Duodenal mucosa (tissue), 2 donors: ENCODE data around the gene LRRTM4.
"Not testable (repeated sequence)": the region's sequence is repeated elsewhere in the genome, so short reads cannot be mapped to it uniquely, and the experiment has no call there.

Source experiments
- H3K27ac ChIP-seq: one replicate; pipeline ENCODE4 v1.7.0; 2013; ENCODE audit warnings: low read depth, low read length
- H3K27me3 ChIP-seq, 2 donors: one replicate each; pipeline ENCODE4 v1.7.0; 2013; ENCODE audit warnings: low read length in 2 of 2, control low read depth in 1 of 2; ENCODE audit not compliant: insufficient read depth in 2 of 2, control insufficient read depth in 1 of 2
- H3K36me3 ChIP-seq, 2 donors: one replicate each; pipeline ENCODE4 v1.7.0; 2013; ENCODE audit warnings: low read length in 2 of 2, control low read depth in 1 of 2; ENCODE audit not compliant: insufficient read depth in 2 of 2, control insufficient read depth in 1 of 2
- H3K4me1 ChIP-seq, 2 donors: one replicate each; pipeline ENCODE4 v1.7.0; 2013; ENCODE audit warnings: low read length in 2 of 2, control low read depth in 1 of 2; ENCODE audit not compliant: insufficient read depth in 2 of 2, control insufficient read depth in 1 of 2
- H3K4me3 ChIP-seq, 2 donors: one replicate each; pipeline ENCODE4 v1.7.0; 2013; ENCODE audit warnings: low read length in 2 of 2, low read depth in 1 of 2
- H3K9ac ChIP-seq, 2 donors: one replicate each; pipeline ENCODE4 v1.7.0; 2013; ENCODE audit warnings: low read length in 2 of 2, low read depth in 1 of 2
- H3K9me3 ChIP-seq, 2 donors: one replicate each; pipeline ENCODE4 v1.7.0; 2013; ENCODE audit warnings: low read length in 2 of 2, control low read depth in 1 of 2; ENCODE audit not compliant: control insufficient read depth in 1 of 2

Gene LRRTM4

DNA sequence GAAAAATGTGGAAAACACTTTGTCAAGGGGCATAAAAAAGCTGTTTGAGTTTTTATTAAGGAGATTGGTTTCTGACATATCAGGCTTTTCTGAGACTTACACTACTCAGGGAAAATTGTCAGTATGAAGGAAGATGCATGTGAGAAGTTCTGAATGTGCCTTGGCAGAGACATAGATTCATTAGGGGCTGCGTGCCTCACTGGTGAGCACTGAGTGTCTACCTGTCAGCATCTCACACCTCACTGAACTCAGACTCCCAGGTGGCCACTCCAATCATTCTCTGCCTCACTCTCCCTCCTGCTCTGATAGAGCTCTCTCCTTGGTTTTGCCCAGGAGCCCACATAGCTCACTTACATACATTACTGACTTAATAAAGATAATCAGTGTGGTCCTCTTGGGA, 372.6 kb downstream of the LRRTM4 start:
- Histone ChIP-seq H3K36me3 (no peaks in the 10 kb centered on the region), H3K4me1 (no peaks in the 10 kb centered on the region), H3K9ac (no peak overlapping the region), H3K27ac (no peak overlapping the region), H3K27me3 (no peaks in the 10 kb centered on the region), H3K4me3 (no peak overlapping the region), H3K9me3 (peaks cover 0 to 5% of the 10 kb centered on the region in 2 donors)

DNA sequence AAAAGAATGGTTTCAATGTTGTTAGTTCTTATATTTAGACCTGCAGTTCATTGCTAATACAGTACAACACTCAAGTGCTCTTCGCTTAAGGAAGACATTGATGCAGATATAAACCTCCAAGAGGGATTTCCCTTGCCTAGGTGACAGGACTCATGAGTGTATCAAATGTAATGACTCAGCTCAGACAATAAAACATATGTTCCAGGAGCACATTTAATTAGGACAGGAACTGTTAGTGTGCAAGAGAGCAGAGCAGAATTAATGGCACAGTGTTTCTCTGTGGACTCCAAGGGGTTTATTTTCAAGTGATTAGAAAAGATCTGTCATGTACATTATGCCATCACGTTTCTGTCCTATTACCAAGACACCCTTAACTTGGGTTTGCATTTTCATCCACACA, 375.0 kb downstream of the LRRTM4 start:
- Histone ChIP-seq H3K4me3 (no peak overlapping the region), H3K9ac (no peak overlapping the region), H3K4me1 (no peaks in the 10 kb centered on the region), H3K9me3 (peaks cover 0 to 5% of the 10 kb centered on the region in 2 donors), H3K36me3 (no peaks in the 10 kb centered on the region), H3K27me3 (no peaks in the 10 kb centered on the region), H3K27ac (no peak overlapping the region)

DNA sequence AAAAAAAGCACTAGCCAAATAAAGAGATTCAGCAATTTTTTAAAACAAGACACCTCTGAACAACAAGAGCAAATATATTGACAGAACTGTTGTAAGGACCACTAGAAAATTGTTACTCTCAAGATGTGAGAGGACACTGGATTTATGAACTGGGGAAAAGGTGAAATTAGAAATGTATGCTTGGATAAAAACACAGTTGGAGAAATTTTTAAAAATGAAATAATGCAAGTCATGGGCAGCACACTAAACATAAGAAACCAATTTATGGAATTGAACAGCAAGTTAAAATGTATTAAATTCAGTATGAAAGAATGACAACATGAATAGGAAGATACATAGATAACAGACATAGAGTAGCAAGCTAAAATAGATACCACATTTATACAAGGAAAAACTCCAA, 377.4 kb downstream of the LRRTM4 start:
- H3K9ac ChIP-seq: no peak overlapping the region
- H3K4me3 ChIP-seq: no peak overlapping the region
- H3K4me1 ChIP-seq: no peaks in the 10 kb centered on the region
- no peaks in the 10 kb centered on the region for H3K27me3 ChIP-seq
- H3K9me3 ChIP-seq: peaks cover 0 to 5% of the 10 kb centered on the region in 2 donors
- H3K27ac ChIP-seq: no peak overlapping the region
- no peaks in the 10 kb centered on the region for H3K36me3 ChIP-seq

DNA sequence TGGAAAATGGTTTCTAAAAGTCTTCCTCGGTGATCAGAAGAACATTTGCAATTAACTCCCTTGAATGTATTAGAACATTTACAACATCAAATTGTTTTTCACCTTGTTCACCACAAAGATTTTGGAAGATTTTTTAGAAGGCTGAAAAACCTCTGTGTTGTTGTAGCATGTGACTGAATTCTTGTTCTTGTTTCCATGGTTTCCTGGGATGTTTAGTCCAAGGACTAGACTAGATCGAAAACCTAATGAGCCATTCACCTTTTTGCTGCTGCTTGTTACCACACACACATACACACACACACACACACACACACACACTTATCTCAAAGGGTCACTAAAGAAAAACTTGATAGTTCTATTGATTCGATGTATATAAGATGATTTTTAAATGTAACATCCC, 380.0 kb downstream of the LRRTM4 start:
- Histone ChIP-seq H3K27me3 (no peaks in the 10 kb centered on the region), H3K4me3 (no peak overlapping the region), H3K36me3 (no peaks in the 10 kb centered on the region), H3K9ac (no peak overlapping the region), H3K4me1 (no peaks in the 10 kb centered on the region), H3K9me3 (no peaks in the 10 kb centered on the region), H3K27ac (no peak overlapping the region)

DNA sequence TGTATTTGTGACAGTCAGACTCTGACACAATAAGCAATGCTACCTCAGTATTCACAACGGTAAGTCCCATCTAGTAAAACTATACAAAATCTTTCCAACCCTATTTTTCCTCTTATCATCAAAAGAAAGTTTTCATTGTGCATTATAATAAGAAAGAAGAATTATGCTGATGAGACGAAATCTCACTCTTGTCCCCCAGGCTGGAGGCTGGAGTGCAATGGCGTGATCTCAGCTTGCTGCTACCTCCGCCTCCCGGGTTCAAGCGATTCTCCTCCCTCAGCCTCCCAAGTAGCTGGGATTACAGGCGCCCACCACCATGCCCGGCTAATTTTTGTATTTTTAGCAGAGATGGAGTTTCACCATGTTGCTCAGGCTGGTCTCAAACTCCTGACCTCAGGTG, 393.7 kb downstream of the LRRTM4 start:
- not testable (repeated sequence) for H3K27ac ChIP-seq, H3K4me3 ChIP-seq, H3K9me3 ChIP-seq, H3K27me3 ChIP-seq, H3K4me1 ChIP-seq, H3K9ac ChIP-seq, H3K36me3 ChIP-seq

DNA sequence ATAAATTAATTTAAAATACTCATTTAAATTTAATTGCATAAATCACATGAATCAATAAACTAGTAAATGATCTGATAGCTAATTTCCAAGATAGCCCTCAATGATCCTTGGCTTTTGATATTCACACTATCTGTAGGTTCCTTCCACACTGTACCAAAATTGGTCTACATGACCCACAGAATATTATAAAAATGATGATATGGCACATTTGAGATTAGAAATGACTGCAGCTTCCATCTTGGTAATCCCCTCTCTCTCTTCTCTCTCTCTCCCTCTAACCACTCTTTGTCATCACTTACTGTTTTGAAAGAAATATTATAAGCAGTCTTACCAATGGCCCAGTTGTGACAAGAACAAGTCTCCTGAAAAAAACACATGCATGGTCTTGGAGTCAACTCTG, 394.8 kb downstream of the LRRTM4 start:
- H3K9me3 ChIP-seq: no peaks in the 10 kb centered on the region
- no peaks in the 10 kb centered on the region for H3K27me3 ChIP-seq
- H3K9ac ChIP-seq: no peak overlapping the region
- H3K4me1 ChIP-seq: no peaks in the 10 kb centered on the region
- no peak overlapping the region for H3K4me3 ChIP-seq
- H3K27ac ChIP-seq: no peak overlapping the region
- H3K36me3 ChIP-seq: no peaks in the 10 kb centered on the region

DNA sequence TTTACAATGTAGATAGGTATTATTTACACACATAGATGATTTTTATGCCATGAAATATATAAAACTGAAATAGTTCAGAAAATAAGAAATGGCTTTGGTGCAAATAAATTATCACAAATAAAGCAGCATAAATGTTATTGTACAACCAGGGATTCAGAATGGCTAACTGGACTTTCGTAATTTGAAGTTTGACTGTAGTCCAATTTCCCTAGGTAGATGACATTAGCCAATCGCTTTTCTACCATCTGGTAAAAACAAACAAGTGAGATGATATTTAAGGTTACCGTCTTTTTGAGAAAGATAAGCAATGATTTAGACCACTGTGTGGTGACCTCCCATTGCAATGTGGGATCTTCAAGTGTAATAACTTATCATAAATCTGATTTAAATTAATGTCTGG, 400.7 kb downstream of the LRRTM4 start:
- H3K27ac ChIP-seq: no peak overlapping the region
- no peaks in the 10 kb centered on the region for H3K9me3 ChIP-seq
- no peak overlapping the region for H3K9ac ChIP-seq
- no peak overlapping the region for H3K4me3 ChIP-seq
- H3K36me3 ChIP-seq: no peaks in the 10 kb centered on the region
- H3K27me3 ChIP-seq: no peaks in the 10 kb centered on the region
- H3K4me1 ChIP-seq: no peaks in the 10 kb centered on the region

DNA sequence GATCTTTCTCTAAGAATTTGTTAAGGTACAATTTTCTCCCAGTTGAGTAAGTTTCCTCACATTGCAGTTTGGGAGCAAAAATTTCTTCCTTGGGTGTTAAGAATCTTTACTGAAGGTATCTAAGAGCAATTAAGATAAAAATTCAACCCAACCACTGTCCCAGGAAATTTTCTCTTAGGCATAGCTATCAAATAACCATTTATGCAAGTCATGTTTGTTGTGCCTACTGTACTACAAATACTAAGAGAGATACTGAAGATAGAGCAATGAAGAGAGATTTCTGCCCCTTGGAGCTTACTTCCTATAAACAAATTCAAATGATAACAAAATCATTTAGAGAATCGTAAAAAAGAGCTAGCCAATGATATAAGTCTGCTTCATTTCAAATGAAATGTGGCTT, 402.8 kb downstream of the LRRTM4 start:
- no peaks in the 10 kb centered on the region for H3K36me3 ChIP-seq
- no peaks in the 10 kb centered on the region for H3K9me3 ChIP-seq
- no peaks in the 10 kb centered on the region for H3K4me1 ChIP-seq
- no peak overlapping the region for H3K4me3 ChIP-seq
- H3K27me3 ChIP-seq: no peaks in the 10 kb centered on the region
- no peak overlapping the region for H3K9ac ChIP-seq
- no peak overlapping the region for H3K27ac ChIP-seq

DNA sequence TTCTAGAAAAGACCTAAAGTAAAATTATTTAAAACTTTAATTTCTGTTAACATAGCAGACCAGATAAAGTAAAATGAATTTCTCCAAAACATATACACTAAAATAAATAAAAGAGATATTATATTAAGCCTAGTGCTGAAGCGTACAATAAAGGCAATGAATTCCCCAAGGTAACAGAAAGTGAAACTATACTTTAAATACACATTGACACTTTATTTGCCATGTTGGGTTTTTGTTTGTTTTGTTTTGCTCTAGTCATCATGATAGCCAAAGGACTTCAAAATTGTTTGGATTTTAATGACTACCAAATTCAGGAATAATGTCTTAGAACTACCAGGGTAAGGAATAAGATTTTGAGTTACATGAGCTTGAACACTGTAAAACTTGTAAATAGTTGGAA, 413.3 kb downstream of the LRRTM4 start:
- Histone ChIP-seq H3K36me3 (no peaks in the 10 kb centered on the region), H3K27ac (no peak overlapping the region), H3K4me3 (no peak overlapping the region), H3K27me3 (no peaks in the 10 kb centered on the region), H3K9ac (no peak overlapping the region), H3K9me3 (peaks cover 0 to 1% of the 10 kb centered on the region in 2 donors), H3K4me1 (no peaks in the 10 kb centered on the region)

DNA sequence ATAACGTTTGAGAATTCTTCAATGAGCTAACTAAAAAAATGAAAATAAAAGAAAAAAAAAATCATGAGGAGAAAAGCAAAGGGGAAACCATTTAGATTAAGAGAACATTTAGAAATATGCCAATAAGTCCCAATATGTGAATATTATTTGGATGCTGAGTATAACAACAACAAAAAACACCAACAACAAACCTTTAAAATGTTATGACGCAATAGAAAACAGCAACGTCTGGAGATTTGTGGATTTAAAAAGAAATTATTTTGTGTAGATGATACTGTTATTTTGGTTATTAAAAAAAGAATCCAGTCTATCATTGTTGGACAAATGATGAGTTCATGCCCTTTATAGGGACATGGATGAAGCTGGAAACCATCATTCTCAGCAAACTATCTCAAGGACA, 417.2 kb downstream of the LRRTM4 start:
- Histone ChIP-seq H3K36me3 (no peaks in the 10 kb centered on the region), H3K4me1 (no peaks in the 10 kb centered on the region), H3K9me3 (no peaks in the 10 kb centered on the region), H3K27me3 (no peaks in the 10 kb centered on the region), H3K9ac (no peak overlapping the region), H3K4me3 (no peak overlapping the region), H3K27ac (no peak overlapping the region)

DNA sequence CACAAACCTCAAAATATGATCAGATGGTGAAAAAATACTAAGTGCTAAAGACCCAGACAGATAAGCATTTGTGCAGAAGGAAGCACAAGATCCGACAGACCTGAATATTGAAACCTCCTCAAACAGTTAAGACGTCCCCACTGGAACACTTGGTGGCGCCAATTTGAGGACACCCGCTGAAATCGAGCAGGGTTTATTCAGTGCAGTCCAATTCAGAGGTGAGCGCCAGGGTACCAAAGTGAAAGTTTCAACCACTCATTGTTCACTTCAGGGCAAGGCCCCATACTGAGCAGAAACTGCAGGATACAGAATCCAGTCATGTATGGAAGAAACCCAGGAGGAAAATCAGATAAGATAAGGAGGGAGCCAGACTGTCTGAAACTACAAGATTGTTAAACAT, 417.6 kb downstream of the LRRTM4 start:
- no peaks in the 10 kb centered on the region for H3K27me3 ChIP-seq
- H3K4me3 ChIP-seq: no peak overlapping the region
- no peaks in the 10 kb centered on the region for H3K9me3 ChIP-seq
- no peak overlapping the region for H3K27ac ChIP-seq
- H3K4me1 ChIP-seq: no peaks in the 10 kb centered on the region
- H3K36me3 ChIP-seq: no peaks in the 10 kb centered on the region
- H3K9ac ChIP-seq: no peak overlapping the region
